ENCODE results near the gene TNC.

DNA sequence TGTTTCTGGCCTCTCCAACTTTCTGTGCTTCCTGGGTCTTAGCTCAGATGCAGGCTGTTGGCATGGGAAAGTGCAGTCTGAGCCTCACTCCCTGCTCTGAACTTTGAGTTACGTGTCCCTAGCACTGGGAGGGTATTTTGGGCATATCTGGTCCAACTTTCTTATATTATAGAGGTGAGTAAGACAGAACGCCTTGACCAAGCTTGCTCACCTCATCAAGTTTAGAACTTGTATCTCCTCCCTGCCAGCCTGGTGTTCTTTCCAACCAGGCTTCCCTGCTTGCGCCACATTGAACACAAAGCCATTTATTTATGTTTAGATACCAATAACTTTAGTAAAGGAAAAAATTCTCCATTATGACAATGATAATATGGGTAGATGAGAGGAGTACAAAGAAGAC is 33.2 kb downstream of the TNC start:
- TF ChIP-seq, protein P1, sequence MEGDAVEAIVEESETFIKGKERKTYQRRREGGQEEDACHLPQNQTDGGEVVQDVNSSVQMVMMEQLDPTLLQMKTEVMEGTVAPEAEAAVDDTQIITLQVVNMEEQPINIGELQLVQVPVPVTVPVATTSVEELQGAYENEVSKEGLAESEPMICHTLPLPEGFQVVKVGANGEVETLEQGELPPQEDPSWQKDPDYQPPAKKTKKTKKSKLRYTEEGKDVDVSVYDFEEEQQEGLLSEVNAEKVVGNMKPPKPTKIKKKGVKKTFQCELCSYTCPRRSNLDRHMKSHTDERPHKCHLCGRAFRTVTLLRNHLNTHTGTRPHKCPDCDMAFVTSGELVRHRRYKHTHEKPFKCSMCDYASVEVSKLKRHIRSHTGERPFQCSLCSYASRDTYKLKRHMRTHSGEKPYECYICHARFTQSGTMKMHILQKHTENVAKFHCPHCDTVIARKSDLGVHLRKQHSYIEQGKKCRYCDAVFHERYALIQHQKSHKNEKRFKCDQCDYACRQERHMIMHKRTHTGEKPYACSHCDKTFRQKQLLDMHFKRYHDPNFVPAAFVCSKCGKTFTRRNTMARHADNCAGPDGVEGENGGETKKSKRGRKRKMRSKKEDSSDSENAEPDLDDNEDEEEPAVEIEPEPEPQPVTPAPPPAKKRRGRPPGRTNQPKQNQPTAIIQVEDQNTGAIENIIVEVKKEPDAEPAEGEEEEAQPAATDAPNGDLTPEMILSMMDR (IDR thresholded peaks at IDR 0.05), result no peak
- no peak for TF ChIP-seq POLR2A (IDR thresholded peaks at IDR 0.05)

Measured in heart left ventricle (tissue), 13 donors.